GM12878 (cell line): ENCODE results near the gene ADK. TPM values are rescaled to one million over a fixed set of nuclear protein-coding genes. Genes with fewer than 3 reads are reported as not detected.
A peak's percentile ranks its signal among the peaks of the same experiment; 100 is the strongest.

Experiments used
- ATAC-seq: fragments of 200-7000 bp; cut with Tn5 transposase; 3 replicates; pipeline ENCODE4 v1.9.1; 2020; ENCODE audit warnings: mild to moderate bottlenecking, moderate library complexity
- BruUV-seq: library from RNA; stranded (reverse); fragments of 400-500 nt; replicated peaks from 2 replicates; lab custom pipeline; 2021; lab: Mats Ljungman, UMichigan
- CTCF ChIA-PET: fragments of 300-600 bp; sonication (Branson Sonifier 250); formaldehyde crosslinking; extraction: SDS; loops from one replicate; lab custom pipeline; 2021; ENCODE audit warnings: inconsistent platforms; lab: Yijun Ruan, JAX
- POLR2A ChIA-PET: fragments of 350-600 bp; formaldehyde crosslinking; extraction: SDS; loops from one replicate; lab custom pipeline; 2021; ENCODE audit warnings: inconsistent platforms; lab: Charles Lee
- RAD21 ChIA-PET: fragments of 300-600 bp; sonication (Branson Sonifier 250); formaldehyde crosslinking; loops from one replicate; lab custom pipeline; 2023; ENCODE audit warnings: antibody characterized with exemption; ENCODE audit not compliant: unreplicated experiment; lab: Charles Lee
- SMC1A ChIA-PET: fragments of 300-600 bp; sonication (Branson Sonifier 250); formaldehyde crosslinking; loops from one replicate; lab custom pipeline; 2023; ENCODE audit not compliant: unreplicated experiment, uncharacterized antibody; lab: Charles Lee
- DNase-seq: peaks from one replicate; pipeline ENCODE4 v3.0.0-alpha.2; 2011; ENCODE audit warnings: low read depth, low spot score
- FAIRE-seq: peaks from 3 replicates; lab custom pipeline; 2011; peaks lifted over from hg19 to GRCh38; lab: Jason Lieb, UNC
- H2AFZ ChIP-seq: 2 replicates; pipeline ENCODE4 v1.6.0; 2011; ENCODE audit warnings: low read depth, low read length, control low read depth; ENCODE audit not compliant: control insufficient read depth
- H3K27ac ChIP-seq: 2 replicates; pipeline ENCODE4 v1.5.1; 2011; ENCODE audit warnings: control low read depth; ENCODE audit not compliant: control insufficient read depth, insufficient read depth
- H3K27me3 ChIP-seq, 2 experiments: replicated peaks in 1 of 2; 2 replicates each; pipeline versions ENCODE4 v1.6.0 to v1.6.1; 2011; ENCODE audit warnings: low read length in 1 of 2; ENCODE audit not compliant: control insufficient read depth in 2 of 2, insufficient read depth in 2 of 2
- H3K36me3 ChIP-seq, 2 experiments: 2 replicates each; pipeline ENCODE4 v1.5.1; 2011; ENCODE audit warnings: low read length in 1 of 2; ENCODE audit not compliant: control insufficient read depth in 2 of 2, insufficient read depth in 2 of 2
- H3K4me1 ChIP-seq: 2 replicates; pipeline ENCODE4 v1.6.1; 2011; ENCODE audit warnings: mild to moderate bottlenecking, low read length, moderate library complexity, mixed read lengths; ENCODE audit not compliant: control insufficient read depth, insufficient read depth
- H3K4me2 ChIP-seq: 2 replicates; pipeline ENCODE4 v1.6.0; 2011; ENCODE audit warnings: control low read depth; ENCODE audit not compliant: control insufficient read depth, insufficient read depth
- H3K4me3 ChIP-seq: fragments of 200-600 bp; sonication (generic); 2 replicates; pipeline ENCODE4 v1.5.1; 2016
- H3K79me2 ChIP-seq: 2 replicates; pipeline ENCODE4 v1.6.0; 2011; ENCODE audit warnings: low read length; ENCODE audit not compliant: control insufficient read depth, insufficient read depth
- H3K9ac ChIP-seq: 2 replicates; pipeline ENCODE4 v1.8.0; 2011; ENCODE audit warnings: low read length, control low read depth, mixed read lengths; ENCODE audit not compliant: control insufficient read depth, insufficient read depth
- H3K9me3 ChIP-seq: replicated peaks from 3 replicates; pipeline ENCODE4 v1.5.1; 2011; ENCODE audit warnings: mild to moderate bottlenecking, low read length; ENCODE audit not compliant: control insufficient read depth, insufficient read depth
- H4K20me1 ChIP-seq: 2 replicates; pipeline ENCODE4 v1.6.0; 2011; ENCODE audit not compliant: control insufficient read depth, insufficient read depth
- CTCF ChIP-seq, 3 experiments: IDR thresholded peaks in 2 of 3; conservative IDR thresholded peaks in 1 of 3; 2 replicates each; pipeline ENCODE4 v1.5.1; 2011; ENCODE audit warnings: low read depth in 3 of 3, low read length in 3 of 3, mild to moderate bottlenecking in 3 of 3, control low read depth in 2 of 3, moderate library complexity in 2 of 3, inconsistent platforms in 1 of 3, mixed read lengths in 1 of 3; ENCODE audit not compliant: control insufficient read depth in 2 of 3, insufficient read depth in 1 of 3; ENCODE audit errors: extremely low read depth in 1 of 3
- CUX1 ChIP-seq: IDR thresholded peaks from 2 replicates; pipeline ENCODE4 v1.6.1; 2012; ENCODE audit warnings: improper control_type of control experiment, low read depth, low read length; ENCODE audit not compliant: insufficient replicate concordance
- IKZF2 ChIP-seq, 2 experiments: fragments of 450-650 bp; IDR thresholded peaks; 2 replicates each; pipeline ENCODE4 v1.6.1; 2017; ENCODE audit warnings: mild to moderate bottlenecking in 2 of 2, moderate library complexity in 2 of 2
- NR2F1 ChIP-seq: fragments of 450-650 bp; conservative IDR thresholded peaks from 2 replicates; pipeline ENCODE4 v1.6.1; 2017; ENCODE audit warnings: mild to moderate bottlenecking
- SMC3 ChIP-seq: IDR thresholded peaks from 2 replicates; pipeline ENCODE4 v1.6.1; 2011; ENCODE audit warnings: low read length, improper control_type of control experiment, borderline replicate concordance
- WGBS: methylation state at CpG from one replicate; pipeline ENCODE4 v1.1.6; 2016; ENCODE audit warnings: low lambda C conversion rate; ENCODE audit not compliant: insufficient replicate concordance, insufficient coverage; ENCODE audit errors: missing lambda C conversion rate; 5-methylcytosine and 5-hydroxymethylcytosine counted together
- in situ Hi-C: fragments of 300-500 bp; cut with MboI; formaldehyde crosslinking; loops from 9 replicates; pipeline ENCODE4 v1.14.3; 2018; ENCODE audit warnings: mixed read lengths
- intact Hi-C: fragments of 100-400 bp; cut with micrococcal nuclease; formaldehyde crosslinking; loops from one replicate; pipeline ENCODE4 v1.14.2; 2022; ENCODE audit not compliant: unreplicated experiment
- polyA plus RNA-seq, 11 experiments: library from polyadenylated mRNA; depleted of rRNA in 4 of 11; unstranded in 6 of 11; stranded (reverse) in 5 of 11; fragments of >200 nt; fragmentation: Nextera tagmentation in 4 of 11; fragmentation: Illumina TruSeq in 1 of 11; extraction: Ambion mirVana in 4 of 11; extraction: Trizol in 1 of 11; gene quantifications; 1 replicate in 1 of 11; 2 replicates in 10 of 11; pipeline versions ENCODE4 v1.2.1 to v1.2.3, GENCODE V29; 2011 to 2016; ENCODE audit warnings: inconsistent platforms in 2 of 11, missing spikeins in 2 of 11, low read depth in 1 of 11
- total RNA-seq, 4 experiments: library from RNA; depleted of rRNA in 3 of 4; stranded (reverse); fragments of >200 nt in 3 of 4; fragmentation: Illumina TruSeq in 1 of 4; extraction: Trizol in 1 of 4; gene quantifications; 2 replicates each; pipeline versions ENCODE4 v1.2.1 to v1.2.3, GENCODE V29; 2013 to 2021
- TF ChIP-seq, protein P1 (sequence below): IDR thresholded peaks from 2 replicates; pipeline ENCODE4 v1.6.1; 2011; ENCODE audit warnings: low read depth, mild to moderate bottlenecking, low read length, moderate library complexity, borderline replicate concordance; ENCODE audit errors: extremely low read depth
- TF ChIP-seq, protein P2 (sequence below): IDR thresholded peaks from 2 replicates; pipeline ENCODE4 v1.6.1; 2011; ENCODE audit warnings: mild to moderate bottlenecking, low read depth, low read length, moderate library complexity; ENCODE audit not compliant: insufficient replicate concordance

Gene ADK
- total and polyA plus RNA-seq, 10 of the 15 experiments (the other 5 are each of a cell fraction or from before 2014, with no cell fraction given): 42.0 to 151 (median 81.6) TPM

- TF ChIP-seq CTCF (IDR thresholded peaks at IDR 0.05 in 2 of 3, conservative IDR thresholded peaks at IDR 0.05 in 1 of 3; ENCODE audit: control insufficient read depth in 2 of 3, extremely low read depth in 1 of 3, insufficient read depth in 1 of 3, low read depth in 3 of 3, low read length in 3 of 3) (no peak), IKZF2 (IDR thresholded peaks at IDR 0.05) (no peak), NR2F1 (no peak)
Observed at GRCh38 chr10:74233281-74233680, 82.3 kb downstream of the ADK start (continued).

DNA sequence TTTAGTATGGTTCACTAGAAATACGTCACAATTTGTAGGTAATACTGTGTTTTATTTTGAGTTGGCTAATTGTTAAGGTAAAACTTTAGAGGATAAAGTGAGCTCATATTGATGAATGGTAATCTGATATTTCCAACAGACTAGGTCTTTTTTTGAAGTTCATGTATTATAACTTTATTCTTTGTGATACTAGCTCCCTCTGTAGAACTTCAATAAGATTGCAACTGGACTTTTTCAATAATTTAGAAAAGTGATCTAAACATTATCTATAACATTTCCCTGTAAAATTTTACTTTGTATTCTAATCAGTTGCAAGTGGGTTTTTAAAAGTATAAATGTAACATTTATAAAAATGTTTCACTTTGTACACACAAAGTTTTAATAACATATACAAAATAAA, 83.5 kb downstream of the ADK start:
- no peaks in the 10 kb centered on the region for H3K27me3 ChIP-seq
- no peaks in the 10 kb centered on the region for H3K4me1 ChIP-seq
- H4K20me1 ChIP-seq: no peaks in the 10 kb centered on the region; the same call in 1 of the 2 replicates
- FAIRE-seq: peak; percentile 56
- in situ Hi-C loops (loop anchor here (10.0 kb wide), 1 partner anchor 350 kb away; no protein-coding TSS in a partner anchor), intact Hi-C loops (loop anchor here (5.0 kb wide), 2 partner anchors 117 to 347 kb away; no protein-coding TSS in a partner anchor)
- DNase-seq: no peak
- H3K27ac ChIP-seq: no peak overlapping the region
- no TSS peak for BruUV-seq
- RAD21 ChIA-PET: interaction anchor here (0.6 to 1.7 kb wide), 20 partner anchors 10 to 348 kb away, joined by 3 to 9 read pairs (median 4); partner anchors contain the start of genes ADK and AP3M1
- SMC1A ChIA-PET: interaction anchor here (0.8 to 3.1 kb wide), 19 partner anchors 11 to 385 kb away, joined by 3 to 17 read pairs (median 6); partner anchors contain the start of genes ADK and AP3M1
- no peak overlapping the region for H3K4me3 ChIP-seq
- H3K79me2 ChIP-seq: no peaks in the 10 kb centered on the region; the same call in none of the 2 replicates
- POLR2A ChIA-PET: interaction anchor here (0.6 to 1.0 kb wide), 4 partner anchors 8 to 301 kb away, joined by 3 read pairs; partner anchors contain the start of gene ADK
- WGBS: 95% methylated on average over 1 of the region's 1 CpG
- no peak overlapping the region for H2AFZ ChIP-seq
- no peaks in the 10 kb centered on the region for H3K9me3 ChIP-seq
- CTCF ChIA-PET: interaction anchor here (0.6 to 3.5 kb wide), 28 partner anchors 10 to 789 kb away, joined by 3 to 29 read pairs (median 4); partner anchors contain the start of genes ADK and AP3M1
- no peak overlapping the region for H3K9ac ChIP-seq
- no peak; the same call in 2 of the 3 replicates for ATAC-seq
- no peak overlapping the region for H3K4me2 ChIP-seq
- no peaks in the 10 kb centered on the region for H3K36me3 ChIP-seq
- TF ChIP-seq, protein P1, sequence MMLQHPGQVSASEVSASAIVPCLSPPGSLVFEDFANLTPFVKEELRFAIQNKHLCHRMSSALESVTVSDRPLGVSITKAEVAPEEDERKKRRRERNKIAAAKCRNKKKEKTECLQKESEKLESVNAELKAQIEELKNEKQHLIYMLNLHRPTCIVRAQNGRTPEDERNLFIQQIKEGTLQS: no peak
- TF ChIP-seq CUX1: no peak
- TF ChIP-seq, protein P2, sequence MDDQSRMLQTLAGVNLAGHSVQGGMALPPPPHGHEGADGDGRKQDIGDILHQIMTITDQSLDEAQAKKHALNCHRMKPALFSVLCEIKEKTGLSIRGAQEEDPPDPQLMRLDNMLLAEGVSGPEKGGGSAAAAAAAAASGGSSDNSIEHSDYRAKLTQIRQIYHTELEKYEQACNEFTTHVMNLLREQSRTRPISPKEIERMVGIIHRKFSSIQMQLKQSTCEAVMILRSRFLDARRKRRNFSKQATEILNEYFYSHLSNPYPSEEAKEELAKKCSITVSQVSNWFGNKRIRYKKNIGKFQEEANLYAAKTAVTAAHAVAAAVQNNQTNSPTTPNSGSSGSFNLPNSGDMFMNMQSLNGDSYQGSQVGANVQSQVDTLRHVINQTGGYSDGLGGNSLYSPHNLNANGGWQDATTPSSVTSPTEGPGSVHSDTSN: no peak
- TF ChIP-seq SMC3: peak; percentile 29; the same call in 1 of the 2 replicates
- TF ChIP-seq CTCF (IDR thresholded peaks at IDR 0.05 in 2 of 3, conservative IDR thresholded peaks at IDR 0.05 in 1 of 3; ENCODE audit: control insufficient read depth in 2 of 3, extremely low read depth in 1 of 3, insufficient read depth in 1 of 3, low read depth in 3 of 3, low read length in 3 of 3): peak in 2 of 3 experiments; percentile 35 to 43; a peak in 2 of 6 replicates
